Hematopoietic multipotent progenitor cell treated with erythropoietin and hydrocortisone succinate and interleukin-3 and kit ligand, for 15 days (in vitro differentiated cells): ENCODE measurements around the gene COL6A3.
"Not testable (repeated sequence)": the region's sequence is repeated elsewhere in the genome, so short reads cannot be mapped to it uniquely, and the experiment has no call there.

Experiments
- DNase-seq: peaks from one replicate; pipeline ENCODE4 v3.0.0-alpha.2; 2015; ENCODE audit warnings: low spot score

COL6A3 gene

GRCh38 chr2:237412646-237412987, 1.3 kb downstream of the COL6A3 start:
- DNase-seq, result no peak

DNA sequence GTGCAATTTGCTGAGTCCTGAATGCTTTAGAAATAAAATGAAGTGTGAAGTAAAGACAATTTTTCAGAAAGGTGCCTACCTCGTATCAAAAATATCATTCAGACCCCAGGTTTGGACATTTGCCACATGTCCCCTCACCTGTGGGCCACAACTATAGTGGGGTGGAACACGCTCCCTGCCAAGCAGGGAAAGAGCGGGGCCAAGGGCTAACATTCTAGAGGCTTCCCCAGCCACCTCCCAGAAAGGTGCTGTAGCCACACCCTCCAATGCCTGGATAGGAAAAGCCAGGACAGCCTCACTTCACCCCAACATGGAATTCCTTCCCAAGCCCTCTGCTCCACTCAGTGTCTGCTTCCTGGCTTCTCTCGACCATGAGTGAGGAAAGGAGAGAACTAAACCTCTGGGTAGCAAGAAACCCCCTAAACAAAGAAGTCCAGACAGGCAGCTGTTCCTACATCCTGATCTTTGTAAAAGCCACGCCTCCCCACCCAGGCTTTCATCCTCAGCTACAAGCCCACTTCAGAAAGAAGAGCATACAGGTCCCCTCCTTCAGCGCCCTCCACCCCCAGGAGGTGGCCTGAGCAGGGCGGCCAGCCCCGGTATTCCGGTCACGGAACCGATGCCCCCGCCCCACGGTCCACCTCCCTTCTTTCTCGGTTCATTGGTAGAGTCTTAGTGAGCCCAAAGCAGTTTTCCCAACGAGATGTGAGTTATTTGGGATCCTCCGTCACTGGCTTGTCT, 2.1 kb downstream of the COL6A3 start:
- DNase-seq, result no peak

GRCh38 chr2:237411092-237411601, 2.8 kb downstream of the COL6A3 start:
- DNase-seq, result no peak

- not testable (repeated sequence) for DNase-seq
Observed at GRCh38 chr2:237409263-237409662, 4.7 kb downstream of the COL6A3 start.

DNA sequence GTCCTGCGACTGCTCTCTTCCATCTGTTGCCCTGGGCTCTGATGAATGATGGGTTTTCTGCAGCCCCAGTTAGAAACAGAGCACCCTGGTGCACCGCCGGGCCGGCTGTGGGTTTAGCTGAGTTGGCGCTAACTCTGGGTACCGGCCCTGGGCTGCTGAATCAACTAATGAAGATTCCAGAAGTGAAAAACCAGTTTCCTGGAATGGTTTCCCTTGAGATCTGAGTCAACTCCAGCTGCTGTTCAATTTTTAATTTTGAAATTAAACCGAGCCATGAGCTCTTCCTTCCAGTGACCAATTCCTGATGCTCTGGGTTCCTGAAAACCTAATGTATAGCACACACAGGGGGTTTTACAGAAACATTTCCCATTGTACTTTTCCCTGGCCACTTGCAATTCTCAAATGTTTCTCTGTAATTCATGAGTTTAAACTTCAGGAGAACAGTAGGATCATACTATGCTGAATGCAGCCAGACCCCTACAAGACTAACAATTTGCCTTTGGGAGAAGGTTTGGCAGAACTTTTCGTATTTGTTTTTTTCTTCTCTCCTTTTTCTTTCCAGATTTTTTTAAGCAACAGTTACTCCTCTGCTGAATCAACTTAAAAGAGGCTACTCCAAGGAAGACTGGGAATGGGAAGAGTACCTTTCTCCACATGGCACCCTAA, 5.5 kb downstream of the COL6A3 start:
- no peak for DNase-seq

DNA sequence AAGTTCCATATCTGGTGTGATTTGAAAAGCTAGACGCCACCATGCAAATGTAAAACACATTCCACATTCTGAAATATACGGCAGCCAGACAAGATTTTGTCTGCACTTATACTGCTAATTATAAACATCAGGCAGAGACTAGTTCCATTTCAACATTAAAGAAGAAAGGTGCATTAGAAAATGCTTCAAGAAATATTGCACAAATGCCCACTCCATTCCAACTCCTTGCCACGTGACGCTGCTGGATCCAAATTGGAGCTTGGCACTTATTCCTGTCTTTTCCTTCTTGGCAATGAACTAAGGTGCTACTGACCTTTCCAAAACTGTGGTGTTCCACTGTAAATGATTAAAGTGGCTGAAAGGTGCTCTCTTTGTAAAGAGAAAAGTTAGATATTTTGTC, 6.3 kb downstream of the COL6A3 start:
- no peak for DNase-seq

- no peak for DNase-seq
Observed at GRCh38 chr2:237406371-237406895, 7.5 kb downstream of the COL6A3 start.

DNA sequence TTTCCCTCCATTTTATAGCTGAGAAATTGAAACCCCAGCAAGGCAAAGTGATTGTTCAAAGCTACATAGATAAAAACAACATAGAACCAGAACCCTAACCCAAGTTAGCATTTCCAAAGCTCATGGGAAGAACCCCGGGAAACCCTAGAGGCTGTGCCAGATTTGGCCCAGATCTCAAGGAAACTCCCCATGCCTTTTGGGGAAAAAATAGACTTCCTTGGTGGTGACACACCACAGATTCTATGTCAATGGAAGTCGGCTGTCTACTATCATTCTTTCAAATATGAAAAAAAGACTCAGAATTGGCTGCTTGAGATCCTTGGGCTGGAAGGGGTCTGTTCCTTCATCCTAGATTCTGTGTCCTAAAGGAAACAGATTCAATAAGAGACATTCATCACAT, 8.4 kb downstream of the COL6A3 start:
- DNase-seq, result no peak

GRCh38 chr2:237405006-237405559, 8.9 kb downstream of the COL6A3 start:
- no peak for DNase-seq

- DNase-seq, result no peak
Observed at GRCh38 chr2:237404413-237404812, 9.6 kb downstream of the COL6A3 start.

GRCh38 chr2:237403024-237403882, 10.7 kb downstream of the COL6A3 start:
- no peak for DNase-seq

GRCh38 chr2:237400199-237400598, 13.8 kb downstream of the COL6A3 start:
- no peak for DNase-seq

DNA sequence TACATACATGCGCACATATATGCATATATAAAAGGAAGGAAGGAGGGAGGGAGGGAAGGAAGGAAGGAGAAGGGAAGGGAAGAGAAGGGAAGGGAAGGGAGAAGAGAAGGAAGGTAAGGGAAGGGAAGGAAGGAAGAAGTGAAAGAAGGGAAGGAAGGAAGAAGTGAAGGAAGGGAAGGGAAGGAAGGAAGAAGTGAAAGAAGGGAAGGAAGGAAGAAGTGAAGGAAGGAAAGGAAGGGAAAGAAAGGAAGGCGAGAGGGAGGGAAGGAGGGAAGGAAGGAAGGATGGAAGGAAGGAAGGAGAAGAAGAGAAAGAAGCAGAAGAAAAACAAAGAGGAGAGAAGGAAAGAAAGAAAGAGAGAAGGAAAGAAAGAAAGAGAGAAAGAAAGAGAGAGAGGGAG, 16.9 kb downstream of the COL6A3 start:
- DNase-seq, result no peak

- no peak for DNase-seq
Observed at GRCh38 chr2:237393523-237393922, 20.4 kb downstream of the COL6A3 start.

DNA sequence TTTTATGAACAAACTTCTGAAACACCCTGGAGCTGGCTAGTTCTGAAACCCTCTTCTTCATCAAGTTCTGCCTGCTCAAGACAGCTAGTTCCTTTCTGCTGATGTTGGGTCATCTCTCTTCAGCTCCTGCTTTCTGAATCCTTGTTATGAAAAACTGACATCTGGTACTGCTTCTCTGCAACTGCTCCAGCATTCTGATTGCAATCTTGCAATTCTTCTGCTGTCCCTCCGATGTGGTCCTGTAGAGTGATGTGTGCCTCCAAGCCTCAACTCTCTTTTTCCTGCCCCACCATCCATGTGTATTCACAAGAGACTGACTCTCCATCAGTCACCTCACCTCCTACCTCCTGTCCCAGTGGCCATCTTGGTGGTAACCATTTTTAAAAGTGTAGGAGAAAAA, 21.8 kb downstream of the COL6A3 start:
- DNase-seq, result no peak

DNA sequence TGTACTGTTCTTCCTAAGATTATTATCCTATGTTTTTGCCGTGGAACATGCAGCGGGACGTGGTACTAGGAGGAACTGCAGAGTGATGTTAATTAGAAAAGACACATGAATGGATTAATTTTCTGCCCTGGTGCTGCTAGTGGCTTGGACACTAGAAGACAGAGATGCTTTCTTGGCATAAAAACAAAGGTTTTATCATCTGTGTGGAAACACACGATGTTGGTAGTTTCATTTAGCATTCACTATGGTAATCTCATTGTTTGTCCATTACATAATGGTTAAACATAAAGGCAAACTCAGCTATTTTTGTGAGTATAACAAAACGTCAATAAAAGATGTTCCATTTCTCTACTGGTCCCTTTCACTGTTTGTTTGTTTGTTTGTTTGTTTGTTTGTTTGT, 22.8 kb downstream of the COL6A3 start:
- no peak for DNase-seq

DNA sequence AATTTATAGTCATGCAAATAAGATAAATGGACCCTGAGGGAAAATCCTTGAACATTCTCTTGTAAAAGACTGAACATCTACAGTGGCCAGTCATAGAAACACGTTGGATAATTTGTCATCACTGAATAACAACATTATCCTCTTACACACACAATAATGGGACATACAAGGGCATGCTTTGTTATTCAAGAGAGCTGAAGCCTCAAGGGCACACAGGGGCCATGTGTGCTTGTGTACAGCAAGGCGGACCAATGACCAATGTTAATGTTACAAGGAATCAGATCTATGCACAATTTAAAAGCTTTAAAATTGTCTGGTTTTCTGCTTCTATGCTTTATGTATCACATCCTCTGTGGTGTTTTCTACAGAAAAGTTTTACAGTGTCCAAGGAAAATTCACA, 23.7 kb downstream of the COL6A3 start:
- DNase-seq, result no peak

GRCh38 chr2:237389831-237390230, 24.1 kb downstream of the COL6A3 start:
- DNase-seq, result no peak

DNA sequence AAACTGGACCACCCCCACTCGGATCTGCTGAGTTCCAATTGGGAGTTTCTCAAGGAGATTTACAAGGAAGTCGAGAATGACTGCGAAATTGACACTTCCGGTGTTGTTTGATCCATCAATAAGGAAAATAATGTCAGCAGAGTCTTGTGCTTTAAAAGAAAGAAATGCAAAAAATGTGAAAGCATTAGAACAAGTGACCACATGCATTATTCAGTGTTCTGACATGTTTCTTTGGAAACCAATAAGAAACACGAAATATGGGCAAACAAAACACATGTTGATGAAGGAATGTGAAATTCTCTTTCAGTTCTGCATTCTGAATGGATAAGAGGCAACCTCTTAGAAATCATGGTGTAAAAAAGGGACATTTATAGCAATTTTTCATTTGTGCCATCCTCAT, 25.9 kb downstream of the COL6A3 start:
- DNase-seq, result no peak

DNA sequence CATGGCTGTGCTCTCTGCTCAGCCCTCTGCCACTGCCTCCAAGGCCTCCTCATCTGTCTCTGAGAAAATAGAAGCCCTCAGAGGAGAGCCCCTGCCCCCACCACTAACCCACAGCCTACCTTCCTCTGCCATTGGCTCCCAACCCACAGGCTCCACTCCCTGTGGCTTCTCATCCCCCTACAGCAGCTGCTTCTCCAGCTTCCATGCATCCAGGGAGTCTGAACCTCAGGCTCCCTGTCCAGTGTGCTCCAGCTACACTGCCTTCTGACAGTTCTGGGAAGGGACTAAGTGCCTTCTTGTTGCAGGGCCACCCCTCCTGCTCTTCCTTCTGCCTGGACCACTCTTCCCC, 29.3 kb downstream of the COL6A3 start:
- no peak for DNase-seq

DNA sequence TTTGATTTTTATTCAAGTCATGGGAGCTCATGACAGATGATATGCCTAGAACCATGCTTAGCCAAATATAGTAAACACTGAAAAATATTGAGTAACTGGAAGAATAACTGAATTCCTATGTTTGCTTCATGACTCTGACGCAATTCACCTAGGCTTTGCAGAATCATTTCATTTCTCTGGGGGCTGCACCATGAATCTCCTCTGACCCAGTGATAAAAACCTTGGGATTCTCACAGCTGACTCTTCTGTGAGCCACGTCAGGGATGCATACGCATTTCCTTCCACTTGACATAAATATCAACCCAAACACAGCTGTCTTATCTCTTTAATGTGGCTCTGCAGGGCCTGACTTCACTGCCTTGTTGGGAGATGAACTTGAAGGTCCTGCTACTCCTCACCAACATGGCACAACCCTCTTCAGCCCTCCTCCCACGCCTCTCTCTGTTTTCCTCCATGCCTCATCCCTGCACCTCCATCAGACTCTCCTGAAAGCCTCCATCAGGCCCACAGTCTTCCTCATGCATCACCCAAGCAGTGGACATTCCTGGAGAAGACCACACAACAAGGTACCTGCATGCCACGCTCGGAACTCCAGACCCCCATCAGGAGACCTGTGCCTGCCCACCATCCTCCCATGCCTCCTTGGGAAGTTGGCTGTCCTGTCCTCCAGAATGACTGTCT, 29.8 kb downstream of the COL6A3 start:
- no peak for DNase-seq

GRCh38 chr2:237380768-237381167, 33.2 kb downstream of the COL6A3 start:
- no peak for DNase-seq
